ENCODE data around the gene PLEKHJ1. TPM values are rescaled to one million over a fixed set of nuclear protein-coding genes. Genes with fewer than 3 reads are reported as not detected.

Gene PLEKHJ1
- total and polyA plus RNA-seq, 9 of the 15 experiments (the other 6 are each of a cell fraction or from before 2014, with no cell fraction given): 1.5 to 188 (median 63.9) TPM

- TF ChIP-seq HNRNPL (IDR thresholded peaks at IDR 0.05; ENCODE audit: low read depth, low read length) (peak; percentile 66), HEY1 (CRISPR knock-in tag; IDR thresholded peaks at IDR 0.05; ENCODE audit: borderline replicate concordance) (no peak), DACH1 (IDR thresholded peaks at IDR 0.05; ENCODE audit: partially characterized antibody) (no peak), ASH1L (IDR thresholded peaks at IDR 0.05; ENCODE audit: borderline replicate concordance, low read depth, partially characterized antibody) (no peak), RHOXF2B (CRISPR knock-in tag; conservative IDR thresholded peaks at IDR 0.05) (no peak), RBM22 (IDR thresholded peaks at IDR 0.05; ENCODE audit: low read depth, low read length, poor library complexity, severe bottlenecking) (peak; percentile 96), SMARCB1 (IDR thresholded peaks at IDR 0.05; ENCODE audit: insufficient read length, low read depth) (no peak), POLR2G (IDR thresholded peaks at IDR 0.05; ENCODE audit: low read depth, low read length) (peak; percentile 81), ZBTB7A (IDR thresholded peaks at IDR 0.05; ENCODE audit: borderline replicate concordance, control insufficient read depth, low read depth, low read length) (0 out of 2 replicates have a peak, but pooled peaks have one; percentile 15), POLR2A (conservative IDR thresholded peaks at IDR 0.05) (peak; percentile 53), ZSCAN29 (IDR thresholded peaks at IDR 0.05) (no peak), SAFB2 (IDR thresholded peaks at IDR 0.05; ENCODE audit: borderline replicate concordance, low read depth, low read length, severe bottlenecking) (no peak), GABPB2 (CRISPR knock-in tag; conservative IDR thresholded peaks at IDR 0.05) (no peak), IFI16 (CRISPR knock-in tag; IDR thresholded peaks at IDR 0.05) (no peak), POLR2B (IDR thresholded peaks at IDR 0.05; ENCODE audit: low read depth, partially characterized antibody) (no peak), HMGN3 (IDR thresholded peaks at IDR 0.05; ENCODE audit: borderline replicate concordance, extremely low read depth, insufficient read length, low read depth, low read length) (peak; percentile 5), HES1 (IDR thresholded peaks at IDR 0.05; ENCODE audit: low read depth) (no peak), ZNF655 (CRISPR knock-in tag; IDR thresholded peaks at IDR 0.05) (no peak), CBFA2T3 (IDR thresholded peaks at IDR 0.05) (no peak), ZNF696 (CRISPR knock-in tag; conservative IDR thresholded peaks at IDR 0.05) (no peak), ZNF274 (IDR thresholded peaks at IDR 0.05; ENCODE audit: borderline replicate concordance, low read depth, low read length) (no peak), MEF2A (IDR thresholded peaks at IDR 0.05; ENCODE audit: control insufficient read depth, low read depth, low read length) (no peak), FIP1L1 (IDR thresholded peaks at IDR 0.05; ENCODE audit: low read depth, low read length, poor library complexity, severe bottlenecking) (peak; percentile 74), HDAC2 (IDR thresholded peaks at IDR 0.05) (no peak), NR1H2 (CRISPR knock-in tag; IDR thresholded peaks at IDR 0.05) (no peak)
- TF ChIP-seq, protein P1, sequence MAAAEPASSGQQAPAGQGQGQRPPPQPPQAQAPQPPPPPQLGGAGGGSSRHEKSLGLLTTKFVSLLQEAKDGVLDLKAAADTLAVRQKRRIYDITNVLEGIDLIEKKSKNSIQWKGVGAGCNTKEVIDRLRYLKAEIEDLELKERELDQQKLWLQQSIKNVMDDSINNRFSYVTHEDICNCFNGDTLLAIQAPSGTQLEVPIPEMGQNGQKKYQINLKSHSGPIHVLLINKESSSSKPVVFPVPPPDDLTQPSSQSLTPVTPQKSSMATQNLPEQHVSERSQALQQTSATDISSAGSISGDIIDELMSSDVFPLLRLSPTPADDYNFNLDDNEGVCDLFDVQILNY (CRISPR knock-in tag; IDR thresholded peaks at IDR 0.05): no peak
These were observed 14.0 kb upstream of the PLEKHJ1 start (continued) for GRCh38 chr19:2249880-2250765.

All from K562 (cell line).